Effector memory CD4-positive, alpha-beta T cell (primary cell): ENCODE results near the gene SUGCT.
"Not testable (repeated sequence)": the region's sequence is repeated elsewhere in the genome, so short reads cannot be mapped to it uniquely, and the experiment has no call there.

Source experiments
- DNase-seq, 3 donors: peaks; one replicate each; pipeline ENCODE4 v3.0.0-alpha.2; 2020
- H3K27ac ChIP-seq: 2 replicates; pipeline ENCODE4 v1.7.0; 2013; ENCODE audit warnings: mild to moderate bottlenecking, low read length, moderate library complexity; ENCODE audit not compliant: insufficient read depth, poor library complexity, severe bottlenecking
- H3K27me3 ChIP-seq: replicated peaks from 2 replicates; pipeline ENCODE4 v1.7.0; 2013; ENCODE audit warnings: mild to moderate bottlenecking, low read length; ENCODE audit not compliant: insufficient read depth, control insufficient read depth, poor library complexity, severe bottlenecking
- H3K36me3 ChIP-seq: 2 replicates; pipeline ENCODE4 v1.7.0; 2013; ENCODE audit warnings: mild to moderate bottlenecking, low read length, moderate library complexity; ENCODE audit not compliant: control insufficient read depth, insufficient read depth
- H3K4me1 ChIP-seq: 2 replicates; pipeline ENCODE4 v1.7.0; 2013; ENCODE audit warnings: low read length, mild to moderate bottlenecking; ENCODE audit not compliant: control insufficient read depth, insufficient read depth, poor library complexity, severe bottlenecking
- H3K4me3 ChIP-seq: 2 replicates; pipeline ENCODE4 v1.7.0; 2013; ENCODE audit warnings: low read length, low read depth, mild to moderate bottlenecking; ENCODE audit not compliant: insufficient read depth, poor library complexity, severe bottlenecking
- H3K9me3 ChIP-seq: 2 replicates; pipeline ENCODE4 v1.7.0; 2013; ENCODE audit warnings: mild to moderate bottlenecking, low read length, moderate library complexity; ENCODE audit not compliant: control insufficient read depth

The SUGCT gene

DNA sequence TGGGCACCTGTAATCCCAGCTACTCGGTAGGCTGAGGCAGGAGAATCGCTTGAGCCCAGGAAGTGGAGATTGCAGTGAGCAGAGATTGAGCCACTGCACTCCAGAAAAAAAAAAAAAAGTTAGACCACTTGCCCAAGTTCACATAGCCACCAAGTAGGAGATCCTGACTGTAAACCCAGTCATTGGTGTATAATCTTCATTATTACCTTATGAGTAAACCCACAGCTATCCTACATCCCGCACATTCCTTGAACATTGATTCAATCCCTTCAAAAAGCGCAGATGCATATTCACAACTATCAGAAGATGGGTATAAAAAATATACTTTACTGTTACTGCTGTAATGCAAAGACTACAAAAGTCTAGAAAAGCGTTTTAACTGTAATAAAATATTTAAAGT lies 512.9 kb downstream of the SUGCT start:
- Histone ChIP-seq H3K27ac (no peak overlapping the region), H3K36me3 (no peaks in the 10 kb centered on the region), H3K4me3 (no peak overlapping the region), H3K4me1 (no peaks in the 10 kb centered on the region), H3K27me3 (no peaks in the 10 kb centered on the region), H3K9me3 (no peaks in the 10 kb centered on the region)
- DNase-seq: no peak

- Histone ChIP-seq H3K27me3 (no peaks in the 10 kb centered on the region), H3K27ac (no peak overlapping the region), H3K4me3 (no peak overlapping the region), H3K4me1 (no peaks in the 10 kb centered on the region), H3K36me3 (no peaks in the 10 kb centered on the region), H3K9me3 (no peaks in the 10 kb centered on the region)
- DNase-seq: no peak
Observed at GRCh38 chr7:40649247-40649646, 514.4 kb downstream of the SUGCT start.

GRCh38 chr7:40650903-40651302 lies 516.1 kb downstream of the SUGCT start:
- not testable (repeated sequence) for H3K36me3 ChIP-seq, H3K27me3 ChIP-seq, H3K4me3 ChIP-seq, DNase-seq, H3K27ac ChIP-seq, H3K4me1 ChIP-seq, H3K9me3 ChIP-seq

GRCh38 chr7:40654171-40654570 lies 519.4 kb downstream of the SUGCT start:
- H3K36me3 ChIP-seq: no peaks in the 10 kb centered on the region
- H3K9me3 ChIP-seq: no peaks in the 10 kb centered on the region
- no peak for DNase-seq
- H3K4me1 ChIP-seq: no peaks in the 10 kb centered on the region
- no peak overlapping the region for H3K4me3 ChIP-seq
- H3K27me3 ChIP-seq: no peaks in the 10 kb centered on the region
- no peak overlapping the region for H3K27ac ChIP-seq

GRCh38 chr7:40655426-40655825 lies 520.6 kb downstream of the SUGCT start:
- H3K27me3 ChIP-seq: no peaks in the 10 kb centered on the region
- no peaks in the 10 kb centered on the region for H3K9me3 ChIP-seq
- no peak overlapping the region for H3K27ac ChIP-seq
- no peak for DNase-seq
- H3K4me3 ChIP-seq: no peak overlapping the region
- H3K36me3 ChIP-seq: no peaks in the 10 kb centered on the region
- no peaks in the 10 kb centered on the region for H3K4me1 ChIP-seq

DNA sequence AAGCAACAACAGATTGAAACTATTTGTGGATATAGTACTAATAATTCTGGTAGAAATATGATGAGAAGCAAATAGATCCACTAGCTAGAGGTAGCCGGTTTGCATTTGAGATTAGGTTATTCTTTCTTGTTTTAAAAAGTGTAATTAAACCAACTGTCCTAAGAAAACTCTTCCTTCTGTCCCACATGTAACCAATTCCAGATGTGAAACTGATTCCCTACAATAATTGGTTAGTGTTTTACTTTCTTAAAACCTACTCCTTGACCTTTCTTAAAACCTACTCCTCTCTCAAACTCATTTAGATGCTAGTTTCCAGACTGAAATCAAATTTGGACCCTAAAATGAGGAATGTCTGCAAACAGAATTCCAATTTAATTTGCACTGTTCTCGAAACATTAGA lies 521.5 kb downstream of the SUGCT start:
- no peak overlapping the region for H3K4me3 ChIP-seq
- DNase-seq: no peak
- H3K36me3 ChIP-seq: no peaks in the 10 kb centered on the region
- no peak overlapping the region for H3K27ac ChIP-seq
- H3K27me3 ChIP-seq: no peaks in the 10 kb centered on the region
- H3K9me3 ChIP-seq: no peaks in the 10 kb centered on the region
- no peaks in the 10 kb centered on the region for H3K4me1 ChIP-seq

- no peak overlapping the region for H3K27ac ChIP-seq
Observed at GRCh38 chr7:40658729-40659128, 523.9 kb downstream of the SUGCT start.

GRCh38 chr7:40659231-40659630 lies 524.4 kb downstream of the SUGCT start:
- H3K27ac ChIP-seq: no peak overlapping the region
- no peak for DNase-seq
- no peaks in the 10 kb centered on the region for H3K4me1 ChIP-seq
- no peaks in the 10 kb centered on the region for H3K9me3 ChIP-seq
- no peaks in the 10 kb centered on the region for H3K36me3 ChIP-seq
- no peak overlapping the region for H3K4me3 ChIP-seq
- H3K27me3 ChIP-seq: no peaks in the 10 kb centered on the region

More at GRCh38 chr7:40658729-40659128, 523.9 kb downstream of the SUGCT start:
- Histone ChIP-seq H3K4me1 (no peaks in the 10 kb centered on the region), H3K4me3 (no peak overlapping the region), H3K9me3 (no peaks in the 10 kb centered on the region), H3K27me3 (no peaks in the 10 kb centered on the region), H3K36me3 (no peaks in the 10 kb centered on the region)
- no peak for DNase-seq

GRCh38 chr7:40673285-40673684 lies 538.5 kb downstream of the SUGCT start:
- H3K36me3 ChIP-seq: no peaks in the 10 kb centered on the region
- no peak for DNase-seq
- H3K4me1 ChIP-seq: no peaks in the 10 kb centered on the region
- no peaks in the 10 kb centered on the region for H3K27me3 ChIP-seq
- H3K4me3 ChIP-seq: no peak overlapping the region
- no peaks in the 10 kb centered on the region for H3K9me3 ChIP-seq
- no peak overlapping the region for H3K27ac ChIP-seq

GRCh38 chr7:40674316-40674715 lies 539.5 kb downstream of the SUGCT start:
- DNase-seq: no peak

GRCh38 chr7:40675741-40676140 lies 540.9 kb downstream of the SUGCT start:
- Histone ChIP-seq H3K4me1 (no peaks in the 10 kb centered on the region), H3K27ac (no peak overlapping the region), H3K4me3 (no peak overlapping the region), H3K9me3 (no peaks in the 10 kb centered on the region), H3K36me3 (no peaks in the 10 kb centered on the region), H3K27me3 (no peaks in the 10 kb centered on the region)
- DNase-seq: no peak

More at GRCh38 chr7:40674316-40674715, 539.5 kb downstream of the SUGCT start:
- Histone ChIP-seq H3K4me1 (no peaks in the 10 kb centered on the region), H3K27me3 (no peaks in the 10 kb centered on the region), H3K4me3 (no peak overlapping the region), H3K9me3 (no peaks in the 10 kb centered on the region), H3K36me3 (no peaks in the 10 kb centered on the region), H3K27ac (no peak overlapping the region)
